Measurements from ENCODE around the gene HAL.

- TF ChIP-seq POLR2AphosphoS5 (IDR thresholded peaks at IDR 0.05; ENCODE audit: low read depth, low read length): no peak
- no peak for TF ChIP-seq TAF1 (IDR thresholded peaks at IDR 0.05; ENCODE audit: borderline replicate concordance, low read depth, low read length)
Observed at GRCh38 chr12:95949477-95950206, 46.5 kb downstream of the HAL start.
